ENCODE results near the gene CATSPERZ.

Gene CATSPERZ

GRCh38 chr11:64263947-64264317, 36.2 kb upstream of the CATSPERZ start:
- DNase-seq (ENCODE audit: low read depth in 2 of 2) = no peak

GRCh38 chr11:64264371-64264852, 35.7 kb upstream of the CATSPERZ start:
- DNase-seq (ENCODE audit: low read depth in 2 of 2) = no peak

- no peak for DNase-seq (ENCODE audit: low read depth in 2 of 2)
Observed at GRCh38 chr11:64265176-64266160, 34.7 kb upstream of the CATSPERZ start.

- DNase-seq (ENCODE audit: low read depth in 2 of 2) = no peak
Observed at GRCh38 chr11:64266339-64266738, 33.8 kb upstream of the CATSPERZ start.

- DNase-seq (ENCODE audit: low read depth in 2 of 2) = no peak
Observed at GRCh38 chr11:64267207-64267945, 32.8 kb upstream of the CATSPERZ start.

GRCh38 chr11:64268025-64268892, 31.9 kb upstream of the CATSPERZ start:
- DNase-seq (ENCODE audit: low read depth in 2 of 2) = no peak

- DNase-seq (ENCODE audit: low read depth in 2 of 2) = no peak
Observed at GRCh38 chr11:64268893-64269539, 31.1 kb upstream of the CATSPERZ start.

GRCh38 chr11:64269540-64270220, 30.5 kb upstream of the CATSPERZ start:
- DNase-seq (ENCODE audit: low read depth in 2 of 2) = peak; percentile 94

- DNase-seq (ENCODE audit: low read depth in 2 of 2) = no peak
Observed at GRCh38 chr11:64275031-64275800, 24.9 kb upstream of the CATSPERZ start.

- no peak for DNase-seq (ENCODE audit: low read depth in 2 of 2)
Observed at GRCh38 chr11:64275841-64276240, 24.3 kb upstream of the CATSPERZ start.

GRCh38 chr11:64276653-64277431, 23.3 kb upstream of the CATSPERZ start:
- no peak for DNase-seq (ENCODE audit: low read depth in 2 of 2)

- DNase-seq (ENCODE audit: low read depth in 2 of 2) = no peak
Observed at GRCh38 chr11:64278576-64279190, 21.5 kb upstream of the CATSPERZ start.

GRCh38 chr11:64281957-64282770, 18.0 kb upstream of the CATSPERZ start:
- DNase-seq (ENCODE audit: low read depth in 2 of 2) = no peak

- no peak for DNase-seq (ENCODE audit: low read depth in 2 of 2)
Observed at GRCh38 chr11:64283092-64283491, 17.1 kb upstream of the CATSPERZ start.

GRCh38 chr11:64284048-64284961, 15.9 kb upstream of the CATSPERZ start, which contains the start of gene BAD:
TSS of gene BAD (minus strand) at chr11:64284665. CDS start at chr11:64284368, 297 bp downstream.
- DNase-seq (ENCODE audit: low read depth in 2 of 2) = peak; percentile 82 to 87
